ENCODE results near the gene THAP12. TPM values are rescaled to one million over a fixed set of nuclear protein-coding genes. Genes with fewer than 3 reads are reported as not detected.
A peak's percentile ranks its signal among the peaks of the same experiment; 100 is the strongest.

The THAP12 gene
- total and polyA plus RNA-seq, 2 of the 13 experiments (the other 11 are each of a cell fraction or from before 2014, with no cell fraction given) = 18.8 to 51.3 TPM

GRCh38 chr11:76337923-76338322 lies 43.0 kb downstream of the THAP12 start:
- no peak overlapping the region for H3K27ac ChIP-seq (ENCODE audit: extremely low read length, insufficient read depth, low read length)
- CTCF ChIA-PET (ENCODE audit: low intra/inter-chr PET ratio, low total read pairs) = no interaction called here
- no peaks in the 10 kb centered on the region for H3K27me3 ChIP-seq (ENCODE audit: control insufficient read depth in 1 of 2, insufficient read depth in 2 of 2, low read length in 2 of 2)
- in situ Hi-C loops (cut with HindIII; ENCODE audit: extremely low pct_ligation_motif_present, low pct_unique_long_range_greater_than_20kb) (no loop called here), intact Hi-C loops (cut with micrococcal nuclease; ENCODE audit: unreplicated experiment) (no loop called here)
- no peak overlapping the region for H3K4me3 ChIP-seq (replicated peaks in 1 of 3; ENCODE audit: insufficient read depth in 1 of 3, low read depth in 2 of 3, low read length in 3 of 3)
- BruUV-seq (replicated peaks) = no TSS peak
- no peak for TF ChIP-seq EHMT2 (IDR thresholded peaks at IDR 0.05; ENCODE audit: borderline replicate concordance, low read depth, low read length)
- TF ChIP-seq ZGPAT (CRISPR knock-in tag; IDR thresholded peaks at IDR 0.05) = no peak
- TF ChIP-seq ZSCAN22 (CRISPR knock-in tag; IDR thresholded peaks at IDR 0.05) = no peak
- TF ChIP-seq REL (CRISPR knock-in tag; conservative IDR thresholded peaks at IDR 0.05) = no peak
- TF ChIP-seq PLRG1 (conservative IDR thresholded peaks at IDR 0.05) = no peak
- TF ChIP-seq LCORL (IDR thresholded peaks at IDR 0.05) = no peak
- no peak for TF ChIP-seq LCORL (CRISPR knock-in tag; IDR thresholded peaks at IDR 0.05)
- no peaks in the 10 kb centered on the region for H3K4me1 ChIP-seq (ENCODE audit: insufficient read depth, low read length)
- H2AFZ ChIP-seq (ENCODE audit: low read length) = no peak overlapping the region
- 75% methylated on average over 4 of the region's 4 CpGs for WGBS (ENCODE audit: low lambda C conversion rate)
- POLR2A ChIA-PET = no interaction called here
- H3K79me2 ChIP-seq (ENCODE audit: insufficient read depth, low read length) = no peaks in the 10 kb centered on the region
- FAIRE-seq (no peak), ATAC-seq (no peak), DNase-seq (ENCODE audit: low spot score) (no peak)
- H3K4me2 ChIP-seq (ENCODE audit: low read depth, low read length) = no peak overlapping the region
- peaks cover 22% of the 10 kb centered on the region for H3K9me3 ChIP-seq (ENCODE audit: low read length)
- H3K9ac ChIP-seq (ENCODE audit: insufficient read depth, low read depth, low read length) = no peak overlapping the region
- no peaks in the 10 kb centered on the region for H4K20me1 ChIP-seq (ENCODE audit: insufficient read depth, low read length)
- H3K36me3 ChIP-seq (replicated peaks in 1 of 2; ENCODE audit: control insufficient read depth in 1 of 2, insufficient read depth in 2 of 2, low read length in 2 of 2) = no peaks in the 10 kb centered on the region

GRCh38 chr11:76337469-76337868 lies 43.5 kb downstream of the THAP12 start:
- intact Hi-C loops (cut with micrococcal nuclease; ENCODE audit: unreplicated experiment) = no loop called here
- H3K9ac ChIP-seq (ENCODE audit: insufficient read depth, low read depth, low read length) = no peak overlapping the region
- H3K4me1 ChIP-seq (ENCODE audit: insufficient read depth, low read length) = no peaks in the 10 kb centered on the region
- peaks cover 22% of the 10 kb centered on the region for H3K9me3 ChIP-seq (ENCODE audit: low read length)
- H4K20me1 ChIP-seq (ENCODE audit: insufficient read depth, low read length) = no peaks in the 10 kb centered on the region
- H2AFZ ChIP-seq (ENCODE audit: low read length) = no peak overlapping the region
- POLR2A ChIA-PET = no interaction called here
- no peak for FAIRE-seq
- H3K27ac ChIP-seq (ENCODE audit: extremely low read length, insufficient read depth, low read length) = no peak overlapping the region
- DNase-seq (ENCODE audit: low spot score) = no peak
- no peaks in the 10 kb centered on the region for H3K36me3 ChIP-seq (replicated peaks in 1 of 2; ENCODE audit: control insufficient read depth in 1 of 2, insufficient read depth in 2 of 2, low read length in 2 of 2)
- H3K27me3 ChIP-seq (ENCODE audit: control insufficient read depth in 1 of 2, insufficient read depth in 2 of 2, low read length in 2 of 2) = no peaks in the 10 kb centered on the region
- H3K4me2 ChIP-seq (ENCODE audit: low read depth, low read length) = no peak overlapping the region
- CTCF ChIA-PET (ENCODE audit: low intra/inter-chr PET ratio, low total read pairs) = no interaction called here
- no TSS peak for BruUV-seq (replicated peaks)
- ATAC-seq = no peak
- in situ Hi-C loops (cut with HindIII; ENCODE audit: extremely low pct_ligation_motif_present, low pct_unique_long_range_greater_than_20kb) = no loop called here
- no peak overlapping the region for H3K4me3 ChIP-seq (replicated peaks in 1 of 3; ENCODE audit: insufficient read depth in 1 of 3, low read depth in 2 of 3, low read length in 3 of 3)
- TF ChIP-seq MAFF (IDR thresholded peaks at IDR 0.05; ENCODE audit: low read depth, low read length) = peak; percentile 78
- no peak for TF ChIP-seq ZNF883 (CRISPR knock-in tag; IDR thresholded peaks at IDR 0.05; ENCODE audit: not compliant biosample characterization)
- TF ChIP-seq MAFK (conservative IDR thresholded peaks at IDR 0.05 in 1 of 2, IDR thresholded peaks at IDR 0.05 in 1 of 2; ENCODE audit: low read length in 2 of 2) = peak; percentile 73 to 85
- no peak for TF ChIP-seq SATB2 (CRISPR knock-in tag; IDR thresholded peaks at IDR 0.05)
- no peak for TF ChIP-seq ZBTB8A (CRISPR knock-in tag; IDR thresholded peaks at IDR 0.05; ENCODE audit: borderline replicate concordance, low read depth)
- TF ChIP-seq AKAP8 (CRISPR knock-in tag; IDR thresholded peaks at IDR 0.05) = no peak
- TF ChIP-seq MYC (CRISPR knock-in tag; IDR thresholded peaks at IDR 0.05; ENCODE audit: borderline replicate concordance) = no peak
- no peaks in the 10 kb centered on the region for H3K79me2 ChIP-seq (ENCODE audit: insufficient read depth, low read length)
- WGBS (ENCODE audit: low lambda C conversion rate) = 50% methylated on average over 1 of the region's 1 CpG

Measured in HepG2 (cell line).